Skeletal muscle satellite cell (primary cell): ENCODE data around the gene IFIT1.
A peak's percentile ranks its signal among the peaks of the same experiment; 100 is the strongest.
"Not testable (repeated sequence)": the region's sequence is repeated elsewhere in the genome, so short reads cannot be mapped to it uniquely, and the experiment has no call there.

Experiments used
- H3K27me3 ChIP-seq: 2 replicates; pipeline ENCODE4 v1.7.0; 2013; ENCODE audit warnings: low read length; ENCODE audit not compliant: control insufficient read depth, insufficient read depth
- H3K36me3 ChIP-seq: 2 replicates; pipeline ENCODE4 v1.7.0; 2013; ENCODE audit warnings: mild to moderate bottlenecking, control low read depth, low read length; ENCODE audit not compliant: insufficient read depth
- H3K4me1 ChIP-seq: 2 replicates; pipeline ENCODE4 v1.7.0; 2013; ENCODE audit warnings: low read length; ENCODE audit not compliant: control insufficient read depth, insufficient read depth
- H3K4me2 ChIP-seq: 2 replicates; pipeline ENCODE4 v1.7.0; 2013; ENCODE audit warnings: mild to moderate bottlenecking, low read length
- H3K4me3 ChIP-seq: 2 replicates; pipeline ENCODE4 v1.7.0; 2013; ENCODE audit warnings: low read length
- H3K9ac ChIP-seq: 2 replicates; pipeline ENCODE4 v1.7.0; 2013; ENCODE audit warnings: mild to moderate bottlenecking, low read depth, low read length, moderate library complexity
- H3K9me3 ChIP-seq: replicated peaks from 2 replicates; pipeline ENCODE4 v1.7.0; 2013; ENCODE audit warnings: mild to moderate bottlenecking, control low read depth, low read length

The IFIT1 gene

DNA sequence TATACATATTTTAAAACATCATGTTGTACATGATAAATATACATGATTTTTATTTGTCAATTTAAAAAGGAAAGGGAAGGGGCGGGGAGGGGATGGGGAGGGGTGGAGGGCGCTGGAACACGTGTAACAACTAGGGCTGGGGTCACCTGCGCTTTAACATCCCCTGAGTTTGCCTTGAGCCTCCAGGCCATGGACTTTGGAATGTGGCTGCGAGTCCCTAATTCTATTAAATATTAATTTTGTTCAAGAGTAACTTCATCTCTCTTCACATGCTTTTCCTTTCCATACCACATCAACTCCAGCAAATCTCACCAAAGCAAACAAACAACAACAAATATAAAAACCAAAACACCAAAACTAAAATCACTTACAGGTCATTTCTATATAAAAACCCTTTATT lies 32.6 kb downstream of the IFIT1 start:
- no peaks in the 10 kb centered on the region for H3K9me3 ChIP-seq
- H3K36me3 ChIP-seq = peaks cover 13% of the 10 kb centered on the region
- no peak overlapping the region for H3K4me2 ChIP-seq
- peaks cover 27% of the 10 kb centered on the region for H3K4me1 ChIP-seq
- H3K27me3 ChIP-seq = no peaks in the 10 kb centered on the region
- no peak overlapping the region for H3K4me3 ChIP-seq
- no peak overlapping the region for H3K9ac ChIP-seq

GRCh38 chr10:89426230-89426868 lies 33.9 kb downstream of the IFIT1 start:
- H3K4me1 ChIP-seq = peaks cover 27% of the 10 kb centered on the region
- no peak overlapping the region for H3K4me2 ChIP-seq
- no peaks in the 10 kb centered on the region for H3K9me3 ChIP-seq
- peaks cover 5% of the 10 kb centered on the region for H3K36me3 ChIP-seq
- H3K9ac ChIP-seq = peak overlapping the region; percentile 63
- no peaks in the 10 kb centered on the region for H3K27me3 ChIP-seq
- H3K4me3 ChIP-seq = no peak overlapping the region

DNA sequence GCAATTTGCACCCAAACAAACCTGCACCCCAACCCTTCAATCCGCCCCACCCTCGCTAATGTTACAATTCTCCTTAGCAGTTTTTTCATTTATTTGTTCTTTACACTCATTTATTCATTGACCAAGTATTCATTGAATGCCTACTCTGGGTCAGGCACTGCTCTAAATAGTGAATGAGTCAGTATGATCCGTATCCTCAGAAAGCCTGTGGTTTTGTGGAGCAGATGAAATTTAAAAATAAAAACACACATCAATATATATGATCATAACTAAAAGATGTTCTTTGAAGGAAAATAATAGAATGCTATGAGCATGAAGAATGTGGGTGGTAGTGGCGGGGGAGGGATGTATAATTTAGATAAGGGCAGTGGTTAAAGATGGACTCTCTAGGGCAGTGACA lies 35.2 kb downstream of the IFIT1 start:
- no peak overlapping the region for H3K4me3 ChIP-seq
- peaks cover 37% of the 10 kb centered on the region for H3K4me1 ChIP-seq
- H3K9ac ChIP-seq = peak overlapping the region; percentile 65
- H3K27me3 ChIP-seq = no peaks in the 10 kb centered on the region
- H3K36me3 ChIP-seq = no peaks in the 10 kb centered on the region
- H3K4me2 ChIP-seq = peak overlapping the region; percentile 62
- H3K9me3 ChIP-seq = no peaks in the 10 kb centered on the region

DNA sequence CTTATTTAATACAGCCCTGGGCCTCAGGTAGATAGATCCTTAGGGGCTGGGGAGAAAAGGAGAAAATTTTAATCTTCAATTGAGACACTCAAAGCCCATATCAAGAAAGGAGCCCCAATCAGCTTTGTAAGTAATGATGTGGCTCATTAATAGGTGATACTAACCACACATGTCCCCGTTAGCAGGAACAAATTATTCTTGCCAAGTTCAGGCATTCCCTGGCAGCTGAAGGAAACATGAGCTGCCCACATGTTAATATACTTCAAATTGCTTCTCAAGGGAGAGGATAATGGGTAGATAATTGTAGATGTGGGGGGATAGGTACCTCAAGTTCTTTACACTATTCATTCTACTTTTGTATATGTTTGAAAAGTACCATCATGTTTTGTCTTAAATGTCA lies 36.5 kb downstream of the IFIT1 start:
- H3K4me2 ChIP-seq = no peak overlapping the region
- H3K4me3 ChIP-seq = no peak overlapping the region
- no peaks in the 10 kb centered on the region for H3K9me3 ChIP-seq
- peaks cover 37% of the 10 kb centered on the region for H3K4me1 ChIP-seq
- H3K9ac ChIP-seq = peak overlapping the region; percentile 65
- H3K36me3 ChIP-seq = no peaks in the 10 kb centered on the region
- H3K27me3 ChIP-seq = no peaks in the 10 kb centered on the region

DNA sequence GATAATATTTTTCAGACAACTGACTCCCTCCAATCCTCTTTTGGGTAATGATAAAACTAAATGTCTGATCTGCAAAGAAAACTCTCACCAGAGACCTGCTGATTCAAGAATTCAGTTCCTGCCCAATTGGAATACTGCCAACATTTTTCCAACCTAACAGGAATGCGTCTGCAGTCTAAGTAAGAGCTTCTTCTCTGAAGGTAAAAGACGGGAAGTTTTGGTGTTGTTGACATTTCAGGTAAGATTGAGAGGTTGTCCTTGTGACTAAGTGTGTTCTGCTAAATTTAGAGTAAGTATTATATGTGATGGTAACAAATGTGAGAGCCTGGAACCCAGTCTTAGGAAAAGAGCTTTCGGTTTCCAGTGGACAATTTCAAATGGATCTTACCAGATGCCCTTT lies 39.6 kb downstream of the IFIT1 start:
- Histone ChIP-seq H3K9ac (no peak overlapping the region), H3K4me3 (no peak overlapping the region), H3K27me3 (no peaks in the 10 kb centered on the region), H3K4me1 (peaks cover 30% of the 10 kb centered on the region), H3K4me2 (no peak overlapping the region), H3K9me3 (no peaks in the 10 kb centered on the region), H3K36me3 (no peaks in the 10 kb centered on the region)

- no peaks in the 10 kb centered on the region for H3K4me1 ChIP-seq
- H3K9me3 ChIP-seq = no peaks in the 10 kb centered on the region
- no peak overlapping the region for H3K4me2 ChIP-seq
- H3K4me3 ChIP-seq = no peak overlapping the region
- no peaks in the 10 kb centered on the region for H3K27me3 ChIP-seq
- no peaks in the 10 kb centered on the region for H3K36me3 ChIP-seq
- no peak overlapping the region for H3K9ac ChIP-seq
These were observed 46.1 kb downstream of the IFIT1 start for GRCh38 chr10:89438525-89438924.

- H3K4me3 ChIP-seq = no peak overlapping the region
- no peaks in the 10 kb centered on the region for H3K9me3 ChIP-seq
- no peak overlapping the region for H3K9ac ChIP-seq
- no peaks in the 10 kb centered on the region for H3K36me3 ChIP-seq
- no peaks in the 10 kb centered on the region for H3K27me3 ChIP-seq
- no peaks in the 10 kb centered on the region for H3K4me1 ChIP-seq
- H3K4me2 ChIP-seq = no peak overlapping the region
These were observed 48.0 kb downstream of the IFIT1 start for GRCh38 chr10:89440226-89441009.

DNA sequence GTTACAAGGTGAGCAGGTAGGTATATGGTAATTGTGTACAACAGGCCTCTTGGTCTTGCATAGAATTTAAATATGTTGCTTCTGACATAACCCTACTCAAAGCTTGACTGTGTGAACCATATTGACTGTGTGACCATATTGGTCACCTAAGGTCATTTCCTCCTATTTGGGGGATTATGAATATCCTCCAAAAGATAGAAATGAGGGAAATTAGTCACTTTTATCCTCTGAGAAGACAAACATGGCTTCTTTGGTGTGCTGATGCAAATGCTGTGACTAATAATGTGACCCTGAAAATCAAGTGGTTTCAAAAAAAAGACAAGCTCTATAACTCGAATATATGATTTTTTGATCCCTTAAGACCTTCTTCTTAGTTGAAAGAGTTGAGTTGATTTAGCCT lies 49.9 kb downstream of the IFIT1 start:
- Histone ChIP-seq H3K4me2 (no peak overlapping the region), H3K9ac (no peak overlapping the region), H3K9me3 (no peaks in the 10 kb centered on the region), H3K4me3 (no peak overlapping the region), H3K4me1 (no peaks in the 10 kb centered on the region), H3K36me3 (no peaks in the 10 kb centered on the region), H3K27me3 (no peaks in the 10 kb centered on the region)

DNA sequence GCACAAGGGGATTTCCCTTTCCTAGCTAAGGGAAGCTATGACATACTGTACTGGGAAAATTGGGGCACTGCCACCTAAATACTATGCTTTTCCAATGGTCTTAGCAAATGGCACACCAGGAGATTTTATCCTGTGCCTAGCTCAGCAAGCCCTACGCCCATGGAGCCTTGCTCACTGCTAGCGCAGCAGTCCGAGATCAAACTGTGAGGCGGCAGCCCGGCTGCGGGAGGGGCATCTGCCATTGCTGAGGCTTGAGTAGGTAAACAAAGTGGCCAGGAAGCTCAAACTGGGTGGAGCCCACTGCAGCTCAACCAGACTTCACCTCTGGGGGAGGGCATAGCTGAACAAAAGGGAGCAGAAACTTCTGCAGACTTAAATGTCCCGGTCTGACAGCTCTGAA lies 52.4 kb downstream of the IFIT1 start:
- not testable (repeated sequence) for H3K36me3 ChIP-seq, H3K4me2 ChIP-seq, H3K4me3 ChIP-seq, H3K9me3 ChIP-seq, H3K27me3 ChIP-seq, H3K4me1 ChIP-seq, H3K9ac ChIP-seq

GRCh38 chr10:89450901-89451300 lies 58.5 kb downstream of the IFIT1 start:
- no peak overlapping the region for H3K4me2 ChIP-seq
- no peak overlapping the region for H3K9ac ChIP-seq
- no peaks in the 10 kb centered on the region for H3K27me3 ChIP-seq

DNA sequence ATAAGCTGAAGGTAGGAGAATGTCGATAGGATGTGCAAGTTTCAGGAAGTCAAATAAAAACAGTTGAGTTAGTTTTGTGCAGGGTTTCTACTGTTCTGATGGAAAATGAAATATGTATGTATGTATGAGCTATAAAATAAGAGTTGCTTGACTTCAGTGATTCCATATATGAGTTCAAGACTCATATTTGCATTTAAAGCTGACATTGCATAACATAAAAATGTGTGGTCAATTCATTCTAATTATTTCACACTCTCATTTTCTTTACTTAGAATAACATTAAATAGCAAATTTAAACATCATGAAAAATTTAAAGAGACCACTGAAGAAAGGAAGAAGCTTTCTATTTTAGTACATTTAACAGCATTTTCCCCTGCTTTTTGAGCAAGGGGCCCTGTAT lies 59.8 kb downstream of the IFIT1 start:
- Histone ChIP-seq H3K9me3 (no peaks in the 10 kb centered on the region), H3K36me3 (no peaks in the 10 kb centered on the region)

More at GRCh38 chr10:89450901-89451300, 58.5 kb downstream of the IFIT1 start:
- H3K36me3 ChIP-seq = no peaks in the 10 kb centered on the region
- H3K4me1 ChIP-seq = no peaks in the 10 kb centered on the region
- no peak overlapping the region for H3K4me3 ChIP-seq
- no peaks in the 10 kb centered on the region for H3K9me3 ChIP-seq

More for the DNA sequence above, 59.8 kb downstream of the IFIT1 start:
- H3K4me3 ChIP-seq = no peak overlapping the region
- H3K9ac ChIP-seq = no peak overlapping the region
- no peak overlapping the region for H3K4me2 ChIP-seq
- no peaks in the 10 kb centered on the region for H3K4me1 ChIP-seq
- H3K27me3 ChIP-seq = no peaks in the 10 kb centered on the region
